ENCODE data around the gene MAP4K4.

GRCh38 chr2:101675512-101675911, 22.0 kb upstream of the MAP4K4 start:
- TF ChIP-seq CTCF (IDR thresholded peaks at IDR 0.05): no peak
- TF ChIP-seq POLR2A (IDR thresholded peaks at IDR 0.05): no peak

Data from adrenal gland (tissue), 5 donors.